Suprapubic skin (tissue), 4 donors: ENCODE measurements around the gene RPTOR. TPM values are rescaled to one million over a fixed set of nuclear protein-coding genes. Genes with fewer than 3 reads are reported as not detected.

Experiments
- DNase-seq, 2 donors: peaks; one replicate each; pipeline ENCODE4 v3.0.0-alpha.2; 2019; ENCODE audit warnings: low spot score in 2 of 2
- H3K27ac ChIP-seq: fragments of 200-600 bp; sonication (generic); one replicate; pipeline ENCODE4 v1.5.1; 2019
- H3K27me3 ChIP-seq: fragments of 200-600 bp; sonication (generic); one replicate; pipeline ENCODE4 v1.5.1; 2019
- H3K36me3 ChIP-seq: fragments of 200-600 bp; sonication (generic); one replicate; pipeline ENCODE4 v1.5.1; 2019
- H3K4me1 ChIP-seq: fragments of 200-600 bp; sonication (generic); one replicate; pipeline ENCODE4 v1.5.1; 2019
- H3K4me3 ChIP-seq: fragments of 200-600 bp; sonication (generic); one replicate; pipeline ENCODE4 v1.5.1; 2019; ENCODE audit warnings: mild to moderate bottlenecking
- H3K9me3 ChIP-seq: fragments of 200-600 bp; sonication (generic); one replicate; pipeline ENCODE4 v1.5.1; 2019
- EP300 ChIP-seq: sonication (generic); formaldehyde crosslinking; IDR thresholded peaks from one replicate; pipeline ENCODE4 v1.6.1; 2017; ENCODE audit warnings: antibody characterized with exemption
- POLR2A ChIP-seq, 2 donors: fragments of 450-650 bp; IDR thresholded peaks; one replicate each; pipeline ENCODE4 v1.6.1; 2017; ENCODE audit warnings: antibody characterized with exemption in 2 of 2, mild to moderate bottlenecking in 2 of 2, moderate library complexity in 2 of 2
- POLR2AphosphoS5 ChIP-seq, 3 donors: sonication (generic); formaldehyde crosslinking; IDR thresholded peaks; one replicate each; pipeline ENCODE4 v1.6.1; 2017; ENCODE audit warnings: antibody characterized with exemption in 3 of 3
- WGBS: methylation state at CpG from one replicate; pipeline ENCODE4 v1.1.5; 2018; 5-methylcytosine and 5-hydroxymethylcytosine counted together
- total RNA-seq, 4 donors: library from RNA; depleted of rRNA; stranded (reverse); fragments of >200 nt; gene quantifications; one replicate each; pipeline ENCODE4 v1.1.0, GENCODE V29; 2016
- TF ChIP-seq, protein P1 (sequence below), 2 donors: fragments of 200-600 bp in 1 of 2; fragments of 450-650 bp in 1 of 2; sonication (generic) in 1 of 2; IDR thresholded peaks; one replicate each; pipeline ENCODE4 v1.5.1; 2016 to 2019; ENCODE audit warnings: antibody characterized with exemption in 2 of 2, mild to moderate bottlenecking in 1 of 2, moderate library complexity in 1 of 2

The RPTOR gene
- total RNA-seq, 4 donors from 2014 or later: 45.8 to 84.6 (median 53.0) TPM

- Histone ChIP-seq H3K4me3 (no peak overlapping the region), H3K36me3 (peaks cover 17% of the 10 kb centered on the region), H3K4me1 (peaks cover 4% of the 10 kb centered on the region), H3K9me3 (no peaks in the 10 kb centered on the region), H3K27ac (no peak overlapping the region), H3K27me3 (no peaks in the 10 kb centered on the region)
- 62% methylated on average over 10 of the region's 13 CpGs for WGBS
- DNase-seq: no peak
- TF ChIP-seq POLR2AphosphoS5 (IDR thresholded peaks at IDR 0.05) (no peak), POLR2A (IDR thresholded peaks at IDR 0.05) (no peak), EP300 (no peak)
- TF ChIP-seq, protein P1, sequence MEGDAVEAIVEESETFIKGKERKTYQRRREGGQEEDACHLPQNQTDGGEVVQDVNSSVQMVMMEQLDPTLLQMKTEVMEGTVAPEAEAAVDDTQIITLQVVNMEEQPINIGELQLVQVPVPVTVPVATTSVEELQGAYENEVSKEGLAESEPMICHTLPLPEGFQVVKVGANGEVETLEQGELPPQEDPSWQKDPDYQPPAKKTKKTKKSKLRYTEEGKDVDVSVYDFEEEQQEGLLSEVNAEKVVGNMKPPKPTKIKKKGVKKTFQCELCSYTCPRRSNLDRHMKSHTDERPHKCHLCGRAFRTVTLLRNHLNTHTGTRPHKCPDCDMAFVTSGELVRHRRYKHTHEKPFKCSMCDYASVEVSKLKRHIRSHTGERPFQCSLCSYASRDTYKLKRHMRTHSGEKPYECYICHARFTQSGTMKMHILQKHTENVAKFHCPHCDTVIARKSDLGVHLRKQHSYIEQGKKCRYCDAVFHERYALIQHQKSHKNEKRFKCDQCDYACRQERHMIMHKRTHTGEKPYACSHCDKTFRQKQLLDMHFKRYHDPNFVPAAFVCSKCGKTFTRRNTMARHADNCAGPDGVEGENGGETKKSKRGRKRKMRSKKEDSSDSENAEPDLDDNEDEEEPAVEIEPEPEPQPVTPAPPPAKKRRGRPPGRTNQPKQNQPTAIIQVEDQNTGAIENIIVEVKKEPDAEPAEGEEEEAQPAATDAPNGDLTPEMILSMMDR (IDR thresholded peaks at IDR 0.05): no peak
These were observed 387.0 kb downstream of the RPTOR start for GRCh38 chr17:80931421-80932265.

DNA sequence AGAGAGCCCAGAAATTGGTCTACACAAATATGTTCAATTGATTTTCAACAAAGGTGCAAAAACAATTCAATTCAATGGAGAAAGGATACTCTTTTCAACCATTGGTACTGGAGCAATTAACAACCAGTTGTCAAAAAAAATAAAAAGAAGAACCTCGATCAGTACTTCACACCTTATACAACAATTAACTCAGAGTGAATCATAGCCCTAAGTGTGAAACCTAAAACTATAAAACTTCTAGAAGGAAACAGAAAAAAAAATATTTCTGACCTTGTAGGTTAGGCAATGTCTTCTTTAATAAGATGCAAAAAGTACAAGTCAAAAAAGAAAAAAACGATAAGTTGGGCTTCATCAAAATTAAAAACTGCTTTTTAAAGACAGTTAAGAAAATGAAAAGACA, 390.9 kb downstream of the RPTOR start:
- peaks cover 7% of the 10 kb centered on the region for H3K36me3 ChIP-seq
- no peak overlapping the region for H3K4me3 ChIP-seq
- 96% methylated on average over 2 of the region's 2 CpGs for WGBS
- H3K4me1 ChIP-seq: no peaks in the 10 kb centered on the region
- H3K9me3 ChIP-seq: no peaks in the 10 kb centered on the region
- H3K27ac ChIP-seq: no peak overlapping the region
- TF ChIP-seq, protein P1 (IDR thresholded peaks at IDR 0.05): no peak
- no peak for TF ChIP-seq POLR2A (IDR thresholded peaks at IDR 0.05)
- TF ChIP-seq EP300: no peak
- TF ChIP-seq POLR2AphosphoS5 (IDR thresholded peaks at IDR 0.05): no peak
- DNase-seq: no peak
- H3K27me3 ChIP-seq: no peaks in the 10 kb centered on the region

DNA sequence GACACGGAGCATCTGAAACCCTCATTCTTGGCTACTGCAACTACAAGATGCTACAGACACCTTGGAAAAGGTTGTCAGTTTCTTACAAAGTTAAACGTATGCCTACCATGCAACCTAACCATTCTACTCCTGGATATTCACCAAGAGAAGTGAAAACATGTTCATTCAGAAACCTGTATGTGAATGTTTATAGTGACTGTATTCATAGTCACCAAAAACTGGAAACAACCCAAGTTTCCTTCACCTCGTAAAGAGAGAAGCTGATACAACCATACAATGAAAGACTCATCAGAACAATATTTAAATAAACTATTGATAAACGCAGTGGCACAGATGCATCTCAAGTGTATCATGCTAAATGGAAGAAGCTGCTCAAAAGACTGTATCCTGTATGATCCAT, 391.6 kb downstream of the RPTOR start:
- H3K27me3 ChIP-seq: no peaks in the 10 kb centered on the region
- no peak for DNase-seq
- WGBS: 85% methylated on average over 4 of the region's 4 CpGs

DNA sequence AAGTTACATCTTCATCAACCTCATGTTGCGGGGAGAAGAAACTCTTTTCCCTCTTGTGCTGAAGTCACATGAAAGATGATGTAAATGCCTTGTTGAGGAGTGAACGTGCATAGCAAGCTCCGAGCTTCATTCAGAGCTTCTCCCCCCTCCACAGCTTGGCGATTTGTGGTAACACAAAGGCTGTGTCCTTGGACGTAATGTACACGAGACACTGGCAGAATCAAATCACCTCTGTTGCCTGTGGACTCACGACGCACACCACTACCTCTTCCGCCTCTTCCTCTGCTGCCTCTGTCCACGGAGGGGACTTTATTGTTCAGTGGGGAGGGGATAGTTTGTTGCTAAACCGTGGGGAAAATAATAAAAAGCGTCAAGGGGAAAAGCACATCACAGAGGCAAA, 392.1 kb downstream of the RPTOR start:
- H3K36me3 ChIP-seq: peaks cover under 1% of the 10 kb centered on the region
- TF ChIP-seq POLR2A (IDR thresholded peaks at IDR 0.05) (no peak), POLR2AphosphoS5 (IDR thresholded peaks at IDR 0.05) (no peak), EP300 (no peak)
- TF ChIP-seq, protein P1 (IDR thresholded peaks at IDR 0.05): no peak
- H3K4me1 ChIP-seq: peaks cover 3% of the 10 kb centered on the region
- H3K27ac ChIP-seq: no peak overlapping the region
- no peak for DNase-seq
- H3K4me3 ChIP-seq: no peak overlapping the region
- 88% methylated on average over 12 of the region's 12 CpGs for WGBS
- no peaks in the 10 kb centered on the region for H3K9me3 ChIP-seq
- no peaks in the 10 kb centered on the region for H3K27me3 ChIP-seq

More for the DNA sequence above, 391.6 kb downstream of the RPTOR start:
- TF ChIP-seq EP300 (no peak), POLR2A (IDR thresholded peaks at IDR 0.05) (no peak), POLR2AphosphoS5 (IDR thresholded peaks at IDR 0.05) (no peak)
- TF ChIP-seq, protein P1 (IDR thresholded peaks at IDR 0.05): no peak
- Histone ChIP-seq H3K36me3 (peaks cover 5% of the 10 kb centered on the region), H3K27ac (no peak overlapping the region), H3K4me3 (no peak overlapping the region), H3K9me3 (no peaks in the 10 kb centered on the region), H3K4me1 (no peaks in the 10 kb centered on the region)
